ENCODE data around the gene FOXB2.

FOXB2 gene

DNA sequence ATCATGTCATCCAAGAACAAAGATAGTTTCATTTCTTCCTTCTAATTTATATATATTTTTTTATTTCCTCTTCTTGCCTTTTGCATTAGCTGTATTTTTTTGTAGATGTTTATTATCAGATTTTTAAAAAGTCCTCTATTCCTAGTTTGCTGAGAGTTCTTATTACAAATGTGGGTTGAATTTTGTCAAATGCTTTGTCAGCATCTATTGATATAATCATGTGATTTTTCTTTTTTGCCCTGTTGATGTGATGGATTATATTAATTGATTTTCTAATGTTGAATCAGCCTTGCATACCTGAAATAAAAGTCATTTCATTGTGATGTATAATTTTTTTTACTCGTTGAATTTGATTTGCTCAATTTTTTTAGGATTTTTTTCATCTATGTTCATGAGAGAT is 46.9 kb downstream of the FOXB2 start:
- H3K27ac ChIP-seq, result no peak overlapping the region
- TF ChIP-seq, protein P1, sequence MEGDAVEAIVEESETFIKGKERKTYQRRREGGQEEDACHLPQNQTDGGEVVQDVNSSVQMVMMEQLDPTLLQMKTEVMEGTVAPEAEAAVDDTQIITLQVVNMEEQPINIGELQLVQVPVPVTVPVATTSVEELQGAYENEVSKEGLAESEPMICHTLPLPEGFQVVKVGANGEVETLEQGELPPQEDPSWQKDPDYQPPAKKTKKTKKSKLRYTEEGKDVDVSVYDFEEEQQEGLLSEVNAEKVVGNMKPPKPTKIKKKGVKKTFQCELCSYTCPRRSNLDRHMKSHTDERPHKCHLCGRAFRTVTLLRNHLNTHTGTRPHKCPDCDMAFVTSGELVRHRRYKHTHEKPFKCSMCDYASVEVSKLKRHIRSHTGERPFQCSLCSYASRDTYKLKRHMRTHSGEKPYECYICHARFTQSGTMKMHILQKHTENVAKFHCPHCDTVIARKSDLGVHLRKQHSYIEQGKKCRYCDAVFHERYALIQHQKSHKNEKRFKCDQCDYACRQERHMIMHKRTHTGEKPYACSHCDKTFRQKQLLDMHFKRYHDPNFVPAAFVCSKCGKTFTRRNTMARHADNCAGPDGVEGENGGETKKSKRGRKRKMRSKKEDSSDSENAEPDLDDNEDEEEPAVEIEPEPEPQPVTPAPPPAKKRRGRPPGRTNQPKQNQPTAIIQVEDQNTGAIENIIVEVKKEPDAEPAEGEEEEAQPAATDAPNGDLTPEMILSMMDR (IDR thresholded peaks at IDR 0.05), result no peak
- no peak for TF ChIP-seq ZFX (IDR thresholded peaks at IDR 0.05; ENCODE audit: borderline replicate concordance)
